Measurements from ENCODE around the gene MUC4.
"Not testable (repeated sequence)": the region's sequence is repeated elsewhere in the genome, so short reads cannot be mapped to it uniquely, and the experiment has no call there.

MUC4 gene

DNA sequence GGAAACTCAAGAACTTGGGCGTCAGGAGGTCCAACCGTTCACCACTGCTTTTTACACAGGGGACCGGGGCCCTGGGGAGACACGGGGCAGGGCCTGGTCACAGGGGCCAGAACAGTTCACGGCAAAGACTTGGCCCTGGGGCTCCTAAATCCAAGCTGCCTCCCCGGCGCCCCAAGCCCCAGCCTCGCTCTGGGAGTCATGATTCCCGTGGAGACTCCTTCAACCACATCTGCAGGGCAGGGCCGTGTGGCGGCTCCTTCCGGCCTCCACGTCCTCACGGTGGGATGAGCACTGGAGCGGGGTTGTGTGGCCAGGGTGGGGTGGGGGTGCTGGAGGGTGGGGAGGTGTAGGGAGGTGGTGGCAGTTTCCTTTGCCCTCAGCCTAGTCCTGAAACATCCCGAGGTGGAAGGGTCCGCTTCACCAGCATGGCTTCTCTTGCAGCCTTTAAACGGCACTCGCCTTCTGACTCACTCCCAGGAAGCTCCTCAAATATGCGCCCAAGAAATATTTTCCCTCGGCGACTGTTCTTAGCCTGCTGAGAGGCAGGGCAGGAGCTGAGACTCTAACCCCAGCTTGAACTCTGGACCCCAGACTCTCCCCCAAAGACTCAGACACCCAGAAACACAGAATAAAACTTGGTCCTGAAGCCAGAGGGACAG, 1.8 kb downstream of the MUC4 start:
- DNase-seq (ENCODE audit: low spot score), result no peak

DNA sequence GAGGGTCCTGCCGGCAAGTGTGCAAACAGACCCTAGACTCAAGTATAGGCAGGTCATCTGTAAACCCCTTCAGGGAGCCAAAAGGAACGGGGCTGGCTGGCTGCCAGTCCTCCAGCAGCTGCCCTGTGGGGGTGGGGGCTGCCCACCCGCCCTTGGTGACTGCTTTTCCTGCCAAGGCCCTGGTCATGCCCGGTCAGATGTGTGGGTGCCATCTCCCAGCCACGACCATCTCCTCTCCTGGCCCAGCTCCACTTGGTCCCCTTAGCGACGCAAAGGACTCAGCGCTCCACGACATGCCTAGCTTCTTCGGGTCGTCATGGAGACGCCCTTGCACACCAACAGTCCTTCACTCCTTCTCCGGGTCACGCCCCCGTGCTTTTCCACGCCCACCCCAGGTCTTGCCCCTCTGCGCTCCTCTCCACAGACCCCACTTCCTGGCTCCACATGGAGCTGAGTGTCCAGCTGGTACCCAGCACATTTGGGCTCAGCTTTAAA, 2.4 kb downstream of the MUC4 start:
- DNase-seq (ENCODE audit: low spot score), result no peak

DNA sequence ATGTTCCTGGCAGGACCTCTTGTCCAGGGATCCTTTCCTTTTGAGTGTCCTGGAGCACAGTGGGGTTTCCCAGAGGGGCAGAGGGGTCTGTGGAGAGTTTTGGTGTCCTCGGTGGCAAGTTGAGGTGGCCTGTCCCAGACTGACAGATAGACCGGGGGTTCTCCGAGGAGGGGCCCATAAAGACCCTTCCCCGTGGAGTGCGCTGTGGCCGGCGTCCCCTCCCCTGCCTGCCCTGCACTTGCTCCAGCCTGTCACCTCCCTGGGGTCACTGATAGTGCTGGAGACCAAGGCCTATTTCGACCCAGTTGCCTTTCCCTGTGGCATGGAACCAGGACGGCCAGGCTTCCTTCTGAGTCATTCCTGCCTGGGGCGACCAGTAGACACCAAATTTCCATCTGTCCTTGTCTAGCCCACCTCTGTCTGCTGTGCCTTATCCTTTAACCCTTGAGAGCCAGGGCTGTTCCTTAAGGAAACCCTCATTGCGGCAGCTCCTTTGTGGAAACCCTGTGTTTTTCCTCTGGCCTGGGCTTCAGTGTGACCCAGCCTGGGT, 2.9 kb downstream of the MUC4 start:
- no peak for DNase-seq (ENCODE audit: low spot score)

DNA sequence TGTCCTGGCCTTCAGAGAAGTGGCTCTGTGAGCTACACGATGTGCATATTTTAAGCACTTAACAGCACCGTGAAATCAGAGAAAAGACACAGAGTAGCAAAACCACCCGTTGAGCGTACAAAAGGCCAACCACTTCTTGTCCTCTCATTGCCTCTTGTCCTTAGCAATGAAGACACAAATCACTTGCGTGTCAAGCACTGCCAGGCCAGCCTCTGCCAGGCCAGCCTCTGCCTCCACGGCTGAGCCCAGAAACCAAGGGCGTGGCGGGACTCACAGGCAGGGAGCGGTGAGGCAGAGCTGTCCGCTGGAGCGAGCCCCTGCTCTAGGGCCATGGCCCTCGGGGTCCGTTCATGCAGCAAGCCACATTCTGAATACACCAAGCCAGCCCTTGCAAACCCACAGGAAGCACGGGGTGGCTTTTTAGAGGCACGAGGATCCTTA, 4.0 kb downstream of the MUC4 start:
- no peak for DNase-seq (ENCODE audit: low spot score)

DNA sequence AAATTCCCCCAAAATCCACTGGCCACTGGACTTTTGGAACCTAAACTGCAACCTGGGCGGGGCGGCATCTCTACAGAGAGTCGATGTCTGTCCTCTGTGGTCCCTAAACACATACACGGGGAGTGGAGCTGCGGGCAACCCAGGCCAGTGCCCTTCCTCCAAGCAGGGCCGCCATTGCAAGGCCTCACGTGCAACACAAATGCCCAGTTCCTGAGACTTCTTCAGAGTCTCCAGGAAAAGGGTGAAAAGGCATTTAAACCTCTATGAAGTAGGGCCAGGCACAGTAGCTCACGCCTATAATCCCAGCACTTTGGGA, 4.9 kb downstream of the MUC4 start:
- DNase-seq (ENCODE audit: low spot score), result no peak

DNA sequence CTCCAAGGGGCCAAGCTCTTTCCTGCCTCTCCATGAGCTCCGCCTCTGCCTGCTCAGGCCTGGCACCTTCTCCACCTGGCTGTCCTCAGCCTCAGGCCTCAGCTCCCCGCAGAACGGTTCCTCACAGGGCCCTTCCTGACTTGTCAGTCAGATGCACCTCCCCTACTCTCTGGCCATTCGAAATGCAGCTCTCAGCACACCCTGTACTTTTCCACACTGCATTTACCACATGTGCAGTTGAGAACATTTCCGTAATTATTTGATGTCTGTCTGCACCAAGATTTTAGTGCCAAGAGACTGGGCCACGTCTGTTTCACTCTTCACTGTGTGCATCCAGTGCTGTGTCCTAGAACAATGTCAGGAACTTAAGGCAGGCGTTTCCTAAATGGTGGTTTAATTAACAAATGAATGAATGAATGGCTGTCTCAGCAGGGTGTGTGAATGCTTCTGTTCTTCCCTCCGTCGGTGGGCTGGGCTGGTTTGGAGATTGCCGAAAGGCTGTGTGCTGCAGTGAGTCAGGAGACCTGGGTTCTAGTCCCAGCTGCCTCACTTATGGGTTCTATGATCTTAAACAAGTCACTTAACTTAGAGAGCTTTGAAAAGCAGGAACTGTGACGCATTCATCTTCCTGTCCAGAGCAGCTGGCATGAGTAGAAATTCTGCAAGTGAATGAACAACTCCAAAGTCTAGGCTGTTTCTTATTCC, 5.4 kb downstream of the MUC4 start:
- no peak for DNase-seq (ENCODE audit: low spot score)

DNA sequence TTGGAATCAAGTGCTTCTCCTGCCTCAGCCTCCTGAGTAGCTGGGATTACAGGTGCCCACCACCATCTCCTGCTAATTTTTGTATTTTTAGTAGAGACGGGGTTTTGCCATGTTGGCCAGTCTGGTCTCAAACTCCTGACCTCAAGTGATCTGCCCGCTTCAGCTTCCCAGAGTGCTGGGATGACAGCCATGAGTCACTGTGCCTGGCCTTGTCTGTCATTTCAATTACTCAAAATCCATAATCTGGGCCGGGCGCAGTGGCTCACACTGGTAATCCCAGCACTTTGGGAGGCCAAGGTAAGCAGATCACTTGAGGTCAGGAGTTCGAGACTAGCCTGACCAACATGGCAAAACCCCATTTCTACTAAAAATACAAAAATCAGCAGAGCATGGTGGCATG, 6.1 kb downstream of the MUC4 start:
- not testable (repeated sequence) for DNase-seq (ENCODE audit: low spot score)

GRCh38 chr3:195805181-195805580, 6.5 kb downstream of the MUC4 start:
- no peak for DNase-seq (ENCODE audit: low spot score)

DNA sequence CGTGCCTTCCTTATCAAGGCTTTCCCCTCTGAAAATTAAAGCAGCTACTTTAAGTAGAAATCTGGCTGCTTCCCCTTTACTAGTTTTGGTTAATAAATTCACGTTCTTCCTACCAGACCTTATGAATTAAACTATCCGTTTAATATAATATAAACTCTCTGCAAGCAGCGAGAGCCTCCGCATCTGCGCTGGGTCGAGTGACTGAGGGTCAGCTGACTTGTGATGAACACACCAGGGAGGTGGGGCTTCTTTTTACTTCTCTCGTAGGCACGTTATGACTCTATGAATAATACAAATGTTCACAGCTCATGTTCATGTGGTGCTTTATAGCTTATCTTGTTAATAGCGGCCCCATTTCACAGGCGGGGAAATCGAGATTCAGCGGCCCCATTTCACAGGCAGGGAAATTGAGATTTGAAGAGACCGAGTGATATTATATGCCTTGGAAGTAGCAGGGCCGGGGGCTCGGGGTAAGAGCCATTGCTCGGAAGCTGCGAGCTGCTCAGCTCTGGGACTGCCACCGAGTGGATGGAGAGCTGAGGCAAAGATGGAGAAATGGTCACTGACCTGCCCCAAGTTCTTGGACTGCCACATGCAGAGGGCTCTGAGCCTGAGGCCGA, 8.3 kb downstream of the MUC4 start:
- DNase-seq (ENCODE audit: low spot score), result no peak

GRCh38 chr3:195802795-195803194, 8.9 kb downstream of the MUC4 start:
- DNase-seq (ENCODE audit: low spot score), result no peak

DNA sequence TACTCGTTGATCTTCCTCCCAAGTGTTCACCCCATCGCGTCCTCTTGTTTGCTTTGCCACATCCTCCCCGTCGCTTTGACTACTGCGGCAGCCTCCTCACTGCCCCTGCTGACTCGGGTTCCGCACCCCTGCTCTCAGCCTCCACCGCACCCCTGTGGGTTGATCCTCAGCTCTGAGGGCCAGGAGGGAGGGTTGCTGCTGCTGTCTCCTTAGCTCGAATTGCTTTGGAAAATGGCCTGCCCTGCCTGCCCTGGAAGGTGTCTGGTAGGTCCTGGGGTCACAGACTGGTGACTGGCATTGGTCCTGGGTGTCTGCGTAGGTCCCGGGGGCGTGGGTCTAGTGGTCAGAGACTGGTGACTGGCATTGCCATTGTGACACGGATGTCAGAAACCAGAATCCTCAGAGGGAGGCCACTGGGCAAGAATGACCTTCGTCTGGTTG, 9.4 kb downstream of the MUC4 start:
- DNase-seq (ENCODE audit: low spot score), result no peak

DNA sequence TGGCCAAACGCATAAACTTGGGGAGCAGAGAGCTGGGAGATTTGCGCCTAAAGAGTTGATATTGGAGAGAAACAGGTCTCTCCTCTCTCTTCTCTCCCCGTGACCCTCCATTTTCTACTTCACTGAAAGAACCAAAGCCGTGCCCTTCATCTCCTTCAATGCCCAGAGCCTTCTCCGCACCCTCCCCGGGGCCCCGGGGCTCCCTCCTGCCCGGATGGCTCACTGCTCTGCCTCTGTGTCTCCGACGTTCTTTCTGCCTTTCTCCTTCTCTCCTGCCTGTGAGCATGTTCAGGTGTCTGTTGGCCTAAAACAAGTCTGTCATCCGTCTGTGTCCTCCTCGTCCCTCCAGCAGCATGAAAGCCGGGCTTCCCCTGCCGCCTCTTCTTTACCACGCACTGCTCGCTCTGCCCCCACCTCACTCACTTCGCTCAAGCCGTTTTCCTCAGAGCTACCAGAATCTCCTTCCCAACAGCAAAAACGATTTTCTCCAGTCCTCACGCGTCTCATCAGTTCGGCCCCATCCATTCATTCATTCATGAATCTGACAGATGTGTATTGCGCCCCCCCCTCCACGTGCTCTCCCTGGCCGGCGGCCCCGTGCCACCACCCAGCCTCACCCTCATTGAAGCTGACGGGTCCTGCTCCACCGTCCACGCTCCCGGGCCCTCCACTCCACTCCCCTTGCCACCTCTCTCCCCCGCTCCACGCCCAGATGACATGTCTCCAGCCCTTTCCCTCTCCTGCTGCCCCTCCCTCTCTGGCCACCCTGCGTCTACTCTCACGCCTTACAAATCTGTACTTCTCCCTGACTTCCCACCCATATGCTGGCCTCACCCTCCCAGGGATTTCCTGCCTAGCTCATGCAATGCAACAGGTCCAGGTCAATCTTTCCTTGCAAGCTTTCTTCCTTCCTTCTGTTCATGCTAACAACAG, 10.2 kb downstream of the MUC4 start:
- no peak for DNase-seq (ENCODE audit: low spot score)

GRCh38 chr3:195800240-195800639, 11.5 kb downstream of the MUC4 start:
- no peak for DNase-seq (ENCODE audit: low spot score)

DNA sequence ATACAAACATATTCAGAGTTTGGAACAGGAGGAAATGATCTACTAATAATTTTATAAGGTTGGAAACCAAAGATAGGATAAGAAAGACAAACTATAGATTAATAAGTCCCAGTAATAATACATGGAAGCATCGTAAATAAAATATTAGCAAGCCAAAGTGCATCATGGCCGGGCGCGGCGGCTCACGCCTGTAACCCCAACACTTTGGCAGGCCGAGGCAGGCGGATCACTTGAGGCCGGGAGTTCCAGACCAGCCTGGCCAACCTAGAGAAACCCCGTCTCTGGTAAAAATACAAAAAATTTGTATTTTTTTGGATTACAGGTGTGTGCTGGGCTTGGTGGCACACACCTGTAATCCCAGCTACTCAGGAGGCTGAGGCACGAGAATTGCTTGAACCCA, 14.9 kb downstream of the MUC4 start:
- DNase-seq (ENCODE audit: low spot score), result no peak

DNA sequence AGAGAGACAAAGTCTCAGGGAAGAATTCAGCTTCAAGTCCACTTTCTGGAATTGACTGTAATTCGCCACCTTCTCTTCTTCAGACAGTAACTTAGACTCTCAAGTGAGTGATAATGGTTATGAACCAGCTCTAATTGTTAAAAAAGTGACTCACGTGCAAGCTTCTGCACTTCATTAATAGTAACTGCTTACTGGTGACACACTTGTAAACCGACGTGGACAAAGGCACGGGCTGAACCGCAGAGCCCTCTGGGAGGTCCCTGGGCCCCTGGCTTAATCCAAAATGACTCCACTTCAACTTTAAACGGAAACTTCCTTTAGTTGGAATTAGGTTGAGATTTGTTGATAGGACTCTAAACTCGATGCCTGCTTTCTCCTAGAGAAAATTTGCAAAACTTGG, 17.0 kb downstream of the MUC4 start:
- DNase-seq (ENCODE audit: low spot score), result no peak

DNA sequence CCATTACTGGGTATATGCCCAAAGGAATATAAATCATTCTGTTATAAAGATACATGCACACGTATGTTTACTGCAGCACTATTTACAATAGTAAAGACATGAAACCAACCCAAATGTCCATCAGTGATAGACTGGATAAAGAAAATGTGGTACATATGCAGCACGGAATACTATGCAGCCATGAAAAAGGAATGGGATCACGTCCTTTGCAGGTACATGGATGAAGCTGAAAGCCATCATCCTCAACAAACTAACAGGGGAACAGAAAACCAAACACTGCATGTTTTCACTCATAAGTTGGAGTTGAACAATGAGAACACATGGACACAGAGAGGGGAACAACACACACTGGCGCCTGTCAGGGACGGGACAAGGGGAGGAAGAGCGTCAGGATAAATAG, 19.1 kb downstream of the MUC4 start:
- DNase-seq (ENCODE audit: low spot score), result not testable (repeated sequence)

GRCh38 chr3:195790901-195791300, 20.8 kb downstream of the MUC4 start:
- no peak for DNase-seq (ENCODE audit: low spot score)

DNA sequence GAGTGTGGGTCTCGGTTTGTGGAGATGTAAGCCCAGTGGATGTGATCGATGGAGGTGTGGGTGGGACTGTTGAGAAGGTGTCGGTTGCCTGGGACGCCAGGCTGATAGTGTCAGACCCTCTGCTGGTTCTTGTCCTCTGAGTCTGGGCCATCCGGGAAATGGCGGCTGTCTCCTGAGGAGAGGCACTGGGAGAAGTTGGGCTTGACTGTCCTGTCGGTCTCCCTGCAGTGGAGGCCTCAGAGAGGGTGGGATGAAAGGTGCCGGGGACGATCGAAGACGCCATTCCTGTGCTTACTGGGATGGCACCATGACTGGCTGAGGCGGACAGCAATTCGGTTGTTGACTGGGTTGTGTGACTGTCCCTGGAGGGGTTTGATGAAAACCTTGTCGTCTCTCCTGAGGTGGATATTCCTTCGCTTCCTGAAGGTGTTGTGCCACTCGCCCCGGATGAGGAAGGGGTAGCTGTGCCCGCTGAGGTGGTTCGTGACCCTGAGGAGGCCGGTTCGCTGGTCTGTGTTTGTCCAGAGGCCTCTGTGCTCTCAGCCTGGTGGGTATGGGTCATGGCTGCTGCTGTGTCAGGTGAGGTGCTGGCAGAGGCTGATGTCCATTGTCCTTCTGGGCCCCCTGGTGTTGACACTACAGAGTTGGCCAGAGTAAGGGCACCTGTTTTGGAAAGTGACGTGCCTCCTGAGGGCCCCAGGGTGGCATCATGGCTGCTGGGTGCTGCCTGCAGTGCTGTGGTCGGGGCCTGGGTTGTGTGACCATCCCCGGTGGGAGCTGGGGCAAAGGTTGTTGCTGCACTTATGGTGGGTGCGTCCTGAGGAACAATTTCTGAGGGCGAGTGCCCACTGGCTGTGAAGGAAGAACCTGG, 22.8 kb downstream of the MUC4 start:
- no peak for DNase-seq (ENCODE audit: low spot score)

GRCh38 chr3:195785781-195786405, 25.8 kb downstream of the MUC4 start:
- not testable (repeated sequence) for DNase-seq (ENCODE audit: low spot score)

DNA sequence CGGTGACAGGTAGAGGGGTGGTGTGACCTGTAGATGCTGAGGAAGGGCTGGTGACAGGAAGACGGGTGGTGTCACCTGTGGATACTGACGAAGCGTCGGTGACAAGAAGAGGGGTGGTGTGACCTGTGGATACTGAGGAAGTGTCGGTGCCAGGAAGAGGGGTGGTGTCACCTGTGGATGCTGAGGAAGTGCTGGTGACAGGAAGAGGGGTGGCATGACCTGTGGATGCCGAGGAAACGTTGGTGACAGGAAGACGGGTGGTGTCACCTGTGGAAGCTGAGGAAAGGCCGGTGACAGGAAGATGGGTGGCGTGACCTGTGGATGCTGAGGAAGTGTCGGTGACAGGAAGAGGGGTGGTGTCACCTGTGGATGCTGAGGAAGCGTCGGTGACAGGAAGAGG, 27.7 kb downstream of the MUC4 start:
- not testable (repeated sequence) for DNase-seq (ENCODE audit: low spot score)
